Skin of body (tissue), 2 donors: ENCODE results near the gene HSD11B2. TPM values are rescaled to one million over a fixed set of nuclear protein-coding genes. Genes with fewer than 3 reads are reported as not detected.

ENCODE experiments used
- DNase-seq: peaks from one replicate; lab custom pipeline; 2025; lab: John Stamatoyannopoulos, UW
- total RNA-seq: library from RNA; depleted of rRNA; stranded (reverse); fragments of >200 nt; gene quantifications from one replicate; pipeline ENCODE4 v1.2.3, GENCODE V29; 2014

Gene HSD11B2
- total RNA-seq, 1 donor from 2014 or later = 7.5 TPM

DNA sequence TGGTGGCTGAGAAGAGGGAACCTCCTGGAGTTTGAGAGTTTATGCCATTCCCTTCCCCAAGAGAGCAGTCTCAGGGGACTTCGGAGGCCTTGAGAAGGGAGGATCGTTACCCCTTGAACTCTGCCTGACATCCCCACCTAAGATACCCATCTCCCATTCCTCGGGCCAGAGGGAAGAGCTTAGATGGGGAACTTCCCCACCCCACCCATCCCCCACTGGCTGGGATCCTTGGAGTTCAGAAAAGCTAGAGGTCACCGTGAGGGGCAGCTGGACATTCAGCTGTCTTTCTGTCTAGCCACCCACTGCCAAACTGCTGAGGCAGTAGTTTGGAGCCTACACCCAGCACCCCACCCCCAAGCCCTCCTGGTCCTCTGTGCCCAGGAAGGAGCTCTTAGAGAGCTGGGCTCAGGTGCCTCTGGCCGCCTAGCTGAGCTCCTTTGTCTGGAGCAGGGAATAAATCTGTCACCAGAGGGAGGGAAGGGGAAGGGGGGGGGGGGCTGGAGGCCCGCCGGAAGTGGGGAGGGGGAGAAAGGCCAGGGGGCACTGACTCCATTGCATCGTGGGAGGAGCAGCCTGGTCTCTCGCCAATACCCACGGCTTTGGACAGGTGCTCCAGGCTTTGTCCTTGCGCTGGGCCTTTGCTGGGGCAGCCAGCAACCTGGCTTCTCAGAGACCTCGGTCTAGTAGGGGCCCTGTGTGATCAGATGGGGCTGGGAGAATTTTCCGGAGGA lies 1.0 kb downstream of the HSD11B2 start:
- DNase-seq = no peak

DNA sequence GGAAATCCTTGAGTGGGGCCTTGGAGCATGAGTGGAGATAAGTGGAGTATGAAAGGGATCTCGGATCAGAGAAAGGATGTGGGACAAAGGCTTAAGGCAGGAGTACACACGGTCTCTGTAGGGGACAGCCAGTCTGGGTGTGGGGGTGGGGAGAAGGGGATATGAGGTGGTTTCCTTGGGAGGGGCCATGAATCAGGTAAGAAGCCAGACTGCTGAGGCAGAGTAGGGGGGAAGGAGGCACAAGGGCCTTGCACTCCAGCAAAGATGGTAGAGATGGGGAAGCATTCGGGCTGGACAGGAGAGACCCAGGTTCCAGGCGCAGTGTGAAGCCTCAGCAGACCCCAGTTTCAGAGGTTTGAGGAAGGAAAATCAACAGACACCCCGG lies 1.6 kb downstream of the HSD11B2 start:
- no peak for DNase-seq

DNA sequence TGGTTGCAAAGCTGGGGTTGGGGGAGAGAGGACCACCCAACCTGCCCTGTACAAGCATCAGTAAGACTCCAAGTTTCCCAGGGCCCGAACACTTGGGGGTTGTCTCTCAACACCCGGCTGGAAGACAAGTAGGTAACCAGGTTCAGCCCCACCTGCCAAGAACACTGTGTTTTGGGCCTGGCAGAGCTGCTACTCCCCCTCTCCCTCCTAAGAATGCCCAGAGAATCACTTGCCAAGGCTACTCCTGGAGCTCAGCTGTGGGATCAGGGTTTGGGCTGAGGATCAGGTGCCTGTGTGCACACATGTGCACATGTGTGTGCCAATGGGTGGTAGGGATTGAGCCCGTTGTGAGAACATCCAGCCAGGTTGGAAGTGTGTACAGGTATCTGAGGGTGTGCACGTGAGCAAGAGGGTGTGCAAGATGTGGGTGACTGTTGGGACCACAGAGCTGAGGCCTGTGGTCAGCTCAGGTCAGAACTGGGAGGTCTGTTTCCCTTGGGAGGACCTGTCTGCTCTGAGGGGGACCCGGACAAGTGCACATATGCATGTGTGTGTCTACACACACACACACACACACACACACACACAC lies 2.3 kb downstream of the HSD11B2 start:
- DNase-seq = no peak

DNA sequence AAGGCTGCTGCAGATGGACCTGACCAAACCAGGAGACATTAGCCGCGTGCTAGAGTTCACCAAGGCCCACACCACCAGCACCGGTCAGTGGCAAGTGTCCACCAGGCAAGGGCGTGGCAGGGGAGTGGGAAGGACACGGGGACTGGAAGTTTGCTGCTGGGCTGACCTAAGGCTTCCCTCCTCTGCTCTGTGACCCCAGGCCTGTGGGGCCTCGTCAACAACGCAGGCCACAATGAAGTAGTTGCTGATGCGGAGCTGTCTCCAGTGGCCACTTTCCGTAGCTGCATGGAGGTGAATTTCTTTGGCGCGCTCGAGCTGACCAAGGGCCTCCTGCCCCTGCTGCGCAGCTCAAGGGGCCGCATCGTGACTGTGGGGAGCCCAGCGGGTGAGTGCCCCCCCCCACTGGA lies 4.8 kb downstream of the HSD11B2 start:
- DNase-seq = no peak

DNA sequence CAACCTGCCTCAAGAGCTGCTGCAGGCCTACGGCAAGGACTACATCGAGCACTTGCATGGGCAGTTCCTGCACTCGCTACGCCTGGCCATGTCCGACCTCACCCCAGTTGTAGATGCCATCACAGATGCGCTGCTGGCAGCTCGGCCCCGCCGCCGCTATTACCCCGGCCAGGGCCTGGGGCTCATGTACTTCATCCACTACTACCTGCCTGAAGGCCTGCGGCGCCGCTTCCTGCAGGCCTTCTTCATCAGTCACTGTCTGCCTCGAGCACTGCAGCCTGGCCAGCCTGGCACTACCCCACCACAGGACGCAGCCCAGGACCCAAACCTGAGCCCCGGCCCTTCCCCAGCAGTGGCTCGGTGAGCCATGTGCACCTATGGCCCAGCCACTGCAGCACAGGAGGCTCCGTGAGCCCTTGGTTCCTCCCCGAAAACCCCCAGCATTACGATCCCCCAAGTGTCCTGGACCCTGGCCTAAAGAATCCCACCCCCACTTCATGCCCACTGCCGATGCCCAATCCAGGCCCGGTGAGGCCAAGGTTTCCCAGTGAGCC lies 5.8 kb downstream of the HSD11B2 start:
- DNase-seq = no peak

DNA sequence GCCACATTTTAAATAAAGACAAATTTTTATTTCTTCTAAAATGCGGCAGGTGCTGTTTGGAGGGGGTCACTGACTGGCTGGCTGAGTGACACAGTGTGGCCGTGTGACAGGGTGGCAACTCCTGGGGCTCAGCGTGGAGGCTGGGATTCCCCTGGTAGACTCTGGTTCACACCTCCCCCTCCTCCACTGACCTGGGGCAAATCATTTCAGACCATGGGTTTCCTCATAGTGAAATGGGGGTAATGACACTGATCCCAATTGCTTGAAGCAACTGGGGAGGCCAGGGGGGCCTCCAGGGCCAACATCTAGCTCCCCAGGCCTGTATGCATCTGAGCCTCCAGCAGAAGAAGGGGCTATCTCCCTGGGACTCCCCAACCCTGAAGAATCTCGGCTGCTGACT lies 6.6 kb downstream of the HSD11B2 start:
- DNase-seq = no peak

DNA sequence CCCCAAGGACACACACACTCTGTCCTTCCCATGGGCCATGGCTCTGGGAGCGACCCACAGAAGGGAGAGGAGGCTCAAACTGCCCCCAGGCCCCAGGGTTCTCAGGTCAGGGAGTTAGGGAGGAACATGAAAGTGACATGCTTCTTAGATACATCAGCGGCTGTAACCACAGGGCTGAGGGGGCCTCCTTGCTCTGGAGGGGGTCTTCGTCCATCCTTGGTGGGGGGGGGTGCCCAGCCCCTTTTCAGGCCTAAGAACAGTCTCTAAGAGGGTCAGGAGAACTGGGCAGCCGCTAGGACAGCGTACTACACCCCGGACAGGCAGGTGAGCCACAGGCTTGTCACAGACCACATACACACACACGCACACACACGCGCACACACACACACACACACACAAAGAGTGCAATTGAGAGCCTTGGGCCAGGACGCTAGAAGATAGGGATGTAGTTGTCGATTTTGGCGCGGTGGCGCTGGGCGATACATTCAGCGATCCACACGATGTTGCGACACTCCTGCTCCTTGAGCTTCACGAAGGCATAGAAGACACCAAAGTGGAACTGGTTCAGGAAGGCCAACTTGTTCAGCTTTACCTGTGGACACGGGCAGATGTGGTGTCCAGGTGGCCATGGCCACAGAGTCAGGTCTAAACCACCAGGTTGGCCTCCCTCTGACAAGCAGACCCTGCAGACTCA lies 7.3 kb downstream of the HSD11B2 start:
- no peak for DNase-seq

DNA sequence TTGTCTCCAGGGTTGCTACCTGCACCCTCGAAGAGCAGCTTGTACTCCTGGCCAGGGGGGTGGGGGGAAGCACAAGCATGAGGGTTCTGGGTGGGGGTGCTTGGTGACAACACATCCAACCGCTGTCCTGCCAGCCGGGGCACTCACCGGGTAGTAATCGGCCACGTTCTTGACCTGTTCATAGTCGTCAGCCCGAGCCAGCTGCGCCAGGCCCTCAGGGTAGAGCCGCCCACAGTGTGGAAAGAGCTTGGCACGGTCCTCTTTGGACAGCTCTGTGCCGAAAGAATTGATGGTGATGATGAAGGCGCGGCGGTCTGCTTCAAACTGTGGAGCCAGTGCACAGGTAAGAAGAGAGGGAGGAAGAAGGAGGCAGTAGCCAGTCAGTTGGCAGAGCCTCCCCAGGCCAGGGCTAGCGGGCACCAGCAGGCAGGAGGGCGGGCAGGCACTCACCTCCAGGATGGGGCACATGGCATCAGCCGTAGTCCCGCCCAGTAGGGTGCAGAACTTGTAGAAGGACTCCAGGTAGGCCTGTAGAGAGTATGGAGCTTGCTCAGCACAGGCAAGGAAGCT lies 8.0 kb downstream of the HSD11B2 start:
- DNase-seq = no peak

DNA sequence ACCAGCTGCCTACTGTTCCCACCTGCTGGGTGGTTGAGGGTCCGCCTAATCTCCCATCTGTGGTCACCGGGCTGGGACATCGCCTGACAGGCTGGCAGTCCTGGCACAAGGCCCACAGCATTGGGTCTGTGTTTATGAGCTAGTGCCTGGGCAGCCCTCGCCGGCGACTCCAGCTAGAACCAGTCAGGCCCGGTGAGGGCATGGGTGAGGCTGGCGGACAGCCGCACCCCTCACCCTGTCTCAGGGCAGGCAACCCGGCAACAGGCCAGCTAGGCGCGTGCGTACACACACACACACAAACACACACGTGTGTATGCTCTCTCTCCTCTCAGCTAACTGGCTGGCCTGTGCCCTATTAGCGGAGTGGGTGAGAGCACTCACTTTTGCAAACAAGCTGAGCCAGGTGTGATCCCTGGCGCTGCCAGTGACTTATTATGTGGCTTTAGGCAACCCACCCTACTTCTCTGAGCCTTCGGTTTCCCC lies 10.4 kb downstream of the HSD11B2 start:
- DNase-seq = no peak

DNA sequence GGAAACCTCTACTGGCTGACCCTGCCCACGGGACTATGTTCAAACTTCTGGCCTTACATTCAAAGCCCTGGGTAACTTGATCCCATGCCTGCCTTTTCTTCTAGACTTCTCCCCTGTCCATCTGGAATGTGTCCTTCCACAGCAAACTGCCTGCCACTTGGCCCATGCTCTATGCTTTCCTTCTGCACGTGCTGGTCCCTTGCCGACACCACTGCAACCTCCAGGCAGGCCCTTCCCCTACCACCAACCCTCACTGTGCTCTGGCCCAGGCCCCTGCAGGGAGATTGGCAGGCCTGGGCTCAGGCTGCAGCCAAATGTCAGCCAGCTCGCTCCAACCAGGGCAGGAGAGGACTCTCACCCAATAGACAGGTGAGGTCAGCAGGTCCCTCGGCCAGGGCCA lies 11.0 kb downstream of the HSD11B2 start:
- no peak for DNase-seq

DNA sequence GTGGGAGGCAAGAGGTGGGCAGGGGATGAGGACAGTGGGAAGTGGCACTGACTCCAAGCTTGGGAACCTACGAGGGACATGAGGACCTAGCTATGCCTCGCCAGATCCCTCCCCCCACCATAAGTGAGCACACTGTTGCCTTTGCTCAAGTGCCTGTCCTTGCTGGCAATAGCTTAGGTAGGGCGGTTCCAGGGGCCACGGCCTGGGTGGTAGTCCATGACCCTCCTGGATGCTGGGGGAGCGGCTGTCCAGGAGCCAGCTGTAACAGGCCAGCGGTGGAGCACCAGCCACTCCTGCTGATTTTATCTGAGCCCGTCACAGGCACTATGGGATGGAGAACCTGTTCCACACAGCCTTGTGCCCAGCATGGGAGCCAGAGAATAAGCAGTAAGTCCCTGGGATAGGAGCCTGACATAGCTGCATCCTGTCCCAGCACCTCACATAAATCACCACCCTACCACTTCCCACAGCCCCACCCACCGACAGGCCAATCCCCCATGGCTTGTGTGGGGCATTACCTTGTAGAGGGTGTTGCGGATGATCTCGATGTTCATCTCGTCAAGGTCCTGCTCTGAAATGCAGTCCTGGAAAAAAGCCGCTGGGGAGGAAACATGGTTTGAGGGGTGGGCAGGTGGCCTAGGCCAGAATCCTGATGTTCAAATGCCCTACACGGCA lies 11.8 kb downstream of the HSD11B2 start:
- no peak for DNase-seq

DNA sequence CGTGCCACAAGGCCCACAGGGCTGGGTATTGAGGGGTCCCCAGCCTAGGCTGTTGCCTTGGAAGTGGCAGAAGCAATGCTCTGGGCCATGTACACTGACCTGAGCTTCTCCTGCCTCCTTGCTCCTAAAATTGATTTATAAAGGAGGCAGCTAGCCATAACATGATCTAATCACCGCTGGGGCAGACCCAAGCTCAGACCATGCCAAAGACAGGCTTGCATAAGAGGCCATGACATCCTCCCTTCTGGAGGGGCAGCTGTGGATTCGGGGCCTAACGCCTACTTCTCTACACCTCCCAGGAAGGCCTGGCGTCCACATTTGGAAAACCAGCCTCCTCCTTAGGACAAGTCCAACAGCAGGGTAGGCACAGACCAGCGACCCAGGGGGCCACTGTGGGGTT lies 12.3 kb downstream of the HSD11B2 start:
- peak; percentile 33 for DNase-seq

DNA sequence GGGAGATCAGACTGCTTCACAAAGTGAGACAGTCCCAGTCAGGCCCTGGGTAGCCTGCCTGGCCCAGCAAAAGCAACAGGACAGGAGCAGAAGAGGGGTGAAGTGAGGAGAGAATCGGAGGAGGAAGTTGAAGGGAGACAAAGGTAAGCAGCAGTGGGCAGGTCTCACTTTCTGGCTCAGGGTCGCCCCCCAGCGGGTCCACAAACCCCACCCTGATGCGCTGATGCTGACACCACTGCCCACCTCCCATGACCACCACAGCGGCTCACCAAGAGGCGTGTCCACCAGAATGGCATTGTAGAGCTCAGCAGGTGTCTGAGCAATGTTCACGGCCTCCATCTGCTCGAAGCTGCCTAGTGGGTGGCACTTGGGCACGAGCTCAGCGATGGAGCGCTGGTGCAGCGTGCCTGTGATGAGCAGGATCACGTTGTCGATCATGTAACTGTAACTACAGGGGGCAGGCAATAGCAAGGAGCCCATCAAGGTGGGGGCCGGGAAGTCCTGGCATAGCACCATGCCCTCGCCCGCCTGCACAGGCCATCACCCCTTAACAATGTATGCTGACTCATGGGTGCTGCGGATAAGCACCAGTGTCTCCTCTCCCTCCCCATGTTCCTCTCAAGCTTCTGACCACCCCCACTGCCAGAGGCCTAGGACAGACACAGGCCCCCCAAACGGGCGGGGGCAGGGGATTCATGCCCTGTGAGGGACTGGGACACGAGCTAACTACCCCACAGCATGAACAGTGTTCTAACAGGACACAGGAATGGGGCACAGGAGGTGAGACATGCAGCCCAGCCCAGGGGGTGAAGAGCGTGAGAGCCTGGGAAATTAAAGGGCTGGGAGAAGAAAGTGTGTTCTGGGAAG lies 13.6 kb downstream of the HSD11B2 start:
- no peak for DNase-seq

DNA sequence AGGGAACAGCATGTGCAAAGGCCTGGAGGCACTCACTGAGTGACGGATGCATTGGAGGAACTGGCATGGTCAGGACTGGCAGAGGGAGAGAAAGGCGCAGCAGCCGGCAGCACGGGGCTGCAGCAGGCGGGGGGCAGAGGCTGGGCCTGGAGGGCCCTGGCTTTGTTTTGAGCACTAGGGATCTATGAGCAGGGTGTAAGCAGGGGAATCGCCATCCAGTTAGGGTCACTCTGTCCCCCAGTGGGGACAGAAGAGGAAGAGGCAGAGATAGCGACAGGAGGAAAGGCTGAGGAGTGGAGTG lies 14.2 kb downstream of the HSD11B2 start:
- no peak for DNase-seq

DNA sequence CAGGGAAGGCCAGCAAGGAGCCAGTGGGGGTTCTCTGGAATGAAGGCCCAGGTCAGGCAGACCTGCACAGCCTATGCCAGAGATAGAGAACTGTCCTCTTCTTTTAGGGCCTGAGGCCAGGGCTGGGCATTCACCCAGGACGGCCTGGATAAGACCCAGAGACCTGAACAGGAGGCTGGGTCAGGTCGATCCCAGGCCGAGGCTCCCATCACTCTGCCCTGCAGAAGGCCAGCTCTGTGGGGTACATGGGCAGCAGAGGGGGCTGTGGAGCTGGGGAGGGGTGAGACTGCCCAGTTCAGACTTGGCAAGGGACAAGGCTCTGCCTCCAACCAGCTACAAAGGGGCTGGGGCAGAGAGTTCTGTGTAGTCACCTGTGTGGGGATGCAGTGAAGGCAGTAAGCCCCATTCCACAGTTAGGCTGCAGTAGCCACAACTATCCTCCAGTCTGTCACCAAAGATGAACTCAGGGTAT lies 14.6 kb downstream of the HSD11B2 start:
- no peak for DNase-seq

DNA sequence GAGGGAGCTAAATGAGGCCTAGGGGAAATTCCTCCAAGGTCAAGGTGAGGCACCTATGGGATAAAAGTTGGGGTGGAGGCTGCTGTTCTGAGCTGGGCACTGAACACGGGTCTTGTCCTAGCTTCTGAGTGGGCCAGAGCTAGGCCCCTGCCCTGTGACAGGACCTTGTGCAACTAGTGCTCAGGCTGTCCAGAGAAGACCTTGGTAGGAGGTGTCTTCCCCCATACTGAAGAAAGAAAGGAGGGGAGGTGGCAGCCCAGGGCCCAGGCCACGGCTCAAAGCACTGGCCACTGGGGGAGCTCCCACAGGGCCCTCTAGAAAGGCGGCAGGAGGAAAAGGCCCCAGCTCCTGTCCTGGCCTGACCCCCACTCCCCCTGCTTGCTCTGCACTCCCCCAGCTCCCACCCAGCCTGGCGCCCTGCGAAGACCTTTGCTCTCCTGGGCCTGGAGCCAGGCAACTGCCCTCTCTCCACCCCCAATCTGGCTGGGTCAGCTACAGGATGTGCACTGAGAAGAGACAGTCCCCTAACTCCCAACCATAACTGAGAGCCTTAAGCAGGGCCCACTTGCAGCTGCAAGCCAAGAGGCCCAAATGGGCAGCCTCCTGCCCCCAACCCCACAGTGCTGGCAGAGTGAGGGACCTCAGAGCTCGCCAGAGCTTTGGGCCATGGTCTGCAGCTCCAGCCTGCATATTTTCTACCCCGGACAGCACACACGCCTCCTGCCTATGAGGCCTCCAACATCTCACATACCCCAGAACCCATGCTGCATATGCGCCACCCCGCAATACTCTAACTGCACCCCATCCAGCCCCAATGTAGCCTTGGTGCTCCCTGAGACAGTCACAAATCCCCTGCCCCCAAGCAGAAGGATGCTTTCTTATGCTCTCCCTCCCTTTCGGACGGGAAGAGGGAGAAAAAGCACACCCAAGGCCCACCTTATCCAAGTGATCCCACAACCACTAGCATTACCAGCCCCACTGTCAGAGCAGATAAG lies 15.3 kb downstream of the HSD11B2 start:
- no peak for DNase-seq

DNA sequence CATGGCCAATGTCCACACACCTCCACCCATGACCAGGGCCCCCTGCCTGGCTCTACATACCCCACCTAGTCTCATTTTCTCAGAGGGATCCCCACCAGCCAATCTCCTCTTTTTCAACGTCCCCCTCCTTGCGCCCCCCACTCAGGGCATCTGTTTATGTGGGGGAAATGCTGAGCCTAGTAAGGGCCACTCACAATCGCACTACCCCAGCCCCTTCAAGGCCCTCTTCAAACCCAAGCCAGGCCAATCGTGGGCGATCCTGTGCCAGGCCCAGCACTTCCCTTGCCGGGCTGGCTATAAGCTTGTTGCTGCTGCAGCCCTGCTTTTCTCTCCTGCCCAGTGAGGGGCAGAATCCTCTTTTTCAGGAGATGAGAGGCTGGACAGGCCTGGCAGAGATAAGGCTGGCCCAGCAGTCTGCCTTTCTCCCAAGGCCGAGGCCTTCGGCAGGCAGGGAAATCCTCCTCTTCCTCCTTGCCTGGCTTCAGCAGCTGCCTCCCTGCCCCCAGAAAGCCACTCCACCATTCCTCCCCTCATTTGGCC lies 16.1 kb downstream of the HSD11B2 start:
- DNase-seq = no peak

DNA sequence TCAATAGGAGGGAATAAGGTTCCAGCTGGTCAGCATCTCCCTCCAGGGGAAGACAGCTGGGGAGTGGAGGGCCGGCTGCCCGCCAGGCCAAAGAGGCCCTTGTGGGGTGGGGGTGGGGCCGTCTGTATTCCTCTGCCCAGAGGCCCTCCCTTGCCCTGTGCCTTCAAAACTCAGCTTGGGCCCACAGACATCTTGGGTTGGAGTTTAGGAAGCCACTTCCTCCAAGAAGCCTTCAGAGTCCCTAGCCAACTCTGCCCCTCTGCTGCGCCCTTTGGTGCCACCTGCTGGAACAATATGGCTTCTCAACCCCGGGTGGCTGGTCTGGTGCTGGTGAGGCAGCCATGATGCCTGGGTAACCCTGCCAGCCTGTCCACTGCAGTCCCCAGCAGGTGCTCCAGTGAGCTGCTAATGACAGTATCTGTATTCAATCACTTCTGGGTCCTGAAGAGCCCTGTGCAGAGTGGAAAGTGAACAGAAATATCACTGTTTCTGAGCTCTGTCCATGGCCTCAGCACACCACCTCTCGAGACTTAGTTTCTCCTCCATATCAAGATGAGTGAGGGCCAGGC lies 16.7 kb downstream of the HSD11B2 start:
- DNase-seq = no peak

DNA sequence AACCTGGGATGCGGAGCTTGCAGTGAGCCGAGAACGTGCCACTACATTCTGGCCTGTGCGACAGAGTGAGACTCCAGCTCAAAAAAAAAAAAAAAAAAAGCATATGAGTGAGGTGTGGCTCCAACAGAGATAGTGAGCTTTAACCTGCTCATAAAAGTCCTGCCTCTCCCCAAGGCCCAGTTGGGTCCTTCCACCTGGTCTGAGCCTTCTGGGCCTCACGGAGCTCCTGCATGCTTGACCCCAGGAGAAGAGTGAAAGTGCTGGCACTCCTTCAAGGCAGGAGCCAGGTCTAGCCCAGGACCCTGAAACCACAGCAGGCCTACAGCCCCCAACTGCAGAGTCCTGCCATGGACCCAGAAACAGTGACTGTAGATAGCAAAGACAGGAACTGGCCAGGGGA lies 17.7 kb downstream of the HSD11B2 start:
- no peak for DNase-seq
